Activated T-cell treated with anti-CD3 and anti-CD28 coated beads, Interleukin-2, amount 50 U/mL, for 4 hours (primary cell): ENCODE data around the gene ZNF714. TPM values are rescaled to one million over a fixed set of nuclear protein-coding genes. Genes with fewer than 3 reads are reported as not detected.

Source experiments
- ATAC-seq, 2 donors: fragments of 200-7000 bp; cut with Tn5 transposase; one replicate each; pipeline ENCODE4 v1.10.0; 2021
- DNase-seq: peaks from one replicate; pipeline ENCODE4 v3.0.0-alpha.2; 2020
- H3K27me3 Mint-ChIP-seq: one replicate; pipeline ENCODE4 v1.8.0; 2021; ENCODE audit warnings: low read depth, mixed read lengths
- H3K36me3 Mint-ChIP-seq: one replicate; pipeline ENCODE4 v1.8.0; 2022; ENCODE audit warnings: mixed read lengths; ENCODE audit not compliant: insufficient read depth
- H3K4me1 Mint-ChIP-seq: one replicate; pipeline ENCODE4 v1.8.0; 2021; ENCODE audit warnings: low read depth, mixed read lengths
- H3K4me3 Mint-ChIP-seq: one replicate; pipeline ENCODE4 v1.8.0; 2021; ENCODE audit warnings: mild to moderate bottlenecking, moderate library complexity, mixed read lengths
- H3K9me3 Mint-ChIP-seq: one replicate; pipeline ENCODE4 v1.8.0; 2021; ENCODE audit warnings: mixed read lengths
- total RNA-seq, 3 donors: library from RNA; stranded (reverse); gene quantifications; one replicate each; pipeline ENCODE4 v1.2.1, GENCODE V29; 2021

Gene ZNF714
- 10 to 100 TPM in 1 of 3 donors, 1 to 10 TPM in 2; 6.9 to 10.8 (median 8.3) TPM for total RNA-seq

GRCh38 chr19:21082011-21082975 is at the start of gene ZNF714:
ZNF714 (plus strand) TSS chr19:21082203; CDS start chr19:21098269, 16,066 bp downstream.
- Mint-ChIP-seq H3K27me3 (no peaks in the 10 kb centered on the region), H3K4me1 (peaks cover 18% of the 10 kb centered on the region), H3K4me3 (peak within 1 kb of the TSS; percentile 99), H3K36me3 (peaks cover 11% of the 10 kb centered on the region), H3K9me3 (no peaks in the 10 kb centered on the region)
- ATAC-seq (peak; percentile 99 to 100), DNase-seq (peak; percentile 64)

GRCh38 chr19:21045028-21045427 is 37.0 kb upstream of the ZNF714 start:
- H3K4me3 Mint-ChIP-seq, result no peak overlapping the region
- H3K4me1 Mint-ChIP-seq, result peaks cover 17% of the 10 kb centered on the region
- ATAC-seq (no peak), DNase-seq (no peak)
- H3K36me3 Mint-ChIP-seq, result peaks cover 65% of the 10 kb centered on the region
- H3K9me3 Mint-ChIP-seq, result peaks cover 47% of the 10 kb centered on the region
- no peaks in the 10 kb centered on the region for H3K27me3 Mint-ChIP-seq

GRCh38 chr19:21046489-21046888 is 35.5 kb upstream of the ZNF714 start:
- no peaks in the 10 kb centered on the region for H3K27me3 Mint-ChIP-seq
- no peak overlapping the region for H3K4me3 Mint-ChIP-seq
- no peak for DNase-seq
- H3K4me1 Mint-ChIP-seq, result peaks cover 17% of the 10 kb centered on the region
- peaks cover 47% of the 10 kb centered on the region for H3K9me3 Mint-ChIP-seq
- ATAC-seq, result no peak
- H3K36me3 Mint-ChIP-seq, result peaks cover 64% of the 10 kb centered on the region

GRCh38 chr19:21047716-21048115 is 34.3 kb upstream of the ZNF714 start:
- ATAC-seq (no peak), DNase-seq (no peak)
- H3K4me1 Mint-ChIP-seq, result peaks cover 16% of the 10 kb centered on the region
- H3K27me3 Mint-ChIP-seq, result no peaks in the 10 kb centered on the region
- H3K4me3 Mint-ChIP-seq, result no peak overlapping the region
- peaks cover 68% of the 10 kb centered on the region for H3K36me3 Mint-ChIP-seq
- H3K9me3 Mint-ChIP-seq, result peaks cover 53% of the 10 kb centered on the region

GRCh38 chr19:21052902-21053301 is 29.1 kb upstream of the ZNF714 start:
- H3K36me3 Mint-ChIP-seq, result peaks cover 58% of the 10 kb centered on the region
- no peak overlapping the region for H3K4me3 Mint-ChIP-seq
- H3K4me1 Mint-ChIP-seq, result no peaks in the 10 kb centered on the region
- peaks cover 25% of the 10 kb centered on the region for H3K9me3 Mint-ChIP-seq
- DNase-seq, result no peak
- no peak for ATAC-seq
- no peaks in the 10 kb centered on the region for H3K27me3 Mint-ChIP-seq

- no peaks in the 10 kb centered on the region for H3K4me1 Mint-ChIP-seq
- H3K4me3 Mint-ChIP-seq, result no peak overlapping the region
- H3K36me3 Mint-ChIP-seq, result peaks cover 24% of the 10 kb centered on the region
- DNase-seq, result no peak
- peaks cover 8% of the 10 kb centered on the region for H3K9me3 Mint-ChIP-seq
- ATAC-seq, result no peak
- H3K27me3 Mint-ChIP-seq, result no peaks in the 10 kb centered on the region
These were observed 16.7 kb upstream of the ZNF714 start for GRCh38 chr19:21065336-21065735.

GRCh38 chr19:21084343-21084742 is 2.3 kb downstream of the ZNF714 start:
- ATAC-seq (peak; percentile 49 to 53), DNase-seq (no peak)
- no peaks in the 10 kb centered on the region for H3K27me3 Mint-ChIP-seq
- H3K4me3 Mint-ChIP-seq, result no peak overlapping the region
- H3K36me3 Mint-ChIP-seq, result peaks cover 9% of the 10 kb centered on the region
- H3K4me1 Mint-ChIP-seq, result peaks cover 18% of the 10 kb centered on the region
- H3K9me3 Mint-ChIP-seq, result no peaks in the 10 kb centered on the region

GRCh38 chr19:21087871-21088270 is 5.9 kb downstream of the ZNF714 start:
- ATAC-seq (no peak), DNase-seq (no peak)
- Mint-ChIP-seq H3K4me1 (peaks cover 13% of the 10 kb centered on the region), H3K36me3 (peaks cover 10% of the 10 kb centered on the region), H3K27me3 (no peaks in the 10 kb centered on the region), H3K4me3 (no peak overlapping the region), H3K9me3 (no peaks in the 10 kb centered on the region)

GRCh38 chr19:21092109-21092508 is 10.1 kb downstream of the ZNF714 start:
- Mint-ChIP-seq H3K27me3 (no peaks in the 10 kb centered on the region), H3K4me1 (no peaks in the 10 kb centered on the region), H3K9me3 (no peaks in the 10 kb centered on the region), H3K36me3 (peaks cover 7% of the 10 kb centered on the region), H3K4me3 (no peak overlapping the region)
- DNase-seq, result no peak
- no peak for ATAC-seq

GRCh38 chr19:21094347-21095025 is 12.5 kb downstream of the ZNF714 start:
- no peaks in the 10 kb centered on the region for H3K27me3 Mint-ChIP-seq
- H3K36me3 Mint-ChIP-seq, result peaks cover 19% of the 10 kb centered on the region
- no peaks in the 10 kb centered on the region for H3K9me3 Mint-ChIP-seq
- DNase-seq, result no peak
- H3K4me3 Mint-ChIP-seq, result no peak overlapping the region
- ATAC-seq, result no peak
- H3K4me1 Mint-ChIP-seq, result no peaks in the 10 kb centered on the region

GRCh38 chr19:21098291-21098690 is 16.3 kb downstream of the ZNF714 start:
- Mint-ChIP-seq H3K4me1 (no peaks in the 10 kb centered on the region), H3K36me3 (peaks cover 19% of the 10 kb centered on the region), H3K27me3 (no peaks in the 10 kb centered on the region), H3K4me3 (no peak overlapping the region), H3K9me3 (no peaks in the 10 kb centered on the region)
- no peak for ATAC-seq
- no peak for DNase-seq

- Mint-ChIP-seq H3K36me3 (peaks cover 23% of the 10 kb centered on the region), H3K4me1 (no peaks in the 10 kb centered on the region), H3K9me3 (no peaks in the 10 kb centered on the region), H3K4me3 (no peak overlapping the region), H3K27me3 (no peaks in the 10 kb centered on the region)
- no peak for DNase-seq
- ATAC-seq, result no peak
These were observed 19.7 kb downstream of the ZNF714 start for GRCh38 chr19:21101521-21102242.

GRCh38 chr19:21109116-21109515 is 27.1 kb downstream of the ZNF714 start:
- H3K36me3 Mint-ChIP-seq, result peaks cover 43% of the 10 kb centered on the region
- DNase-seq (no peak), ATAC-seq (no peak)
- H3K27me3 Mint-ChIP-seq, result no peaks in the 10 kb centered on the region
- peaks cover 34% of the 10 kb centered on the region for H3K9me3 Mint-ChIP-seq
- H3K4me3 Mint-ChIP-seq, result no peak overlapping the region
- H3K4me1 Mint-ChIP-seq, result no peaks in the 10 kb centered on the region

- peaks cover 50% of the 10 kb centered on the region for H3K36me3 Mint-ChIP-seq
- DNase-seq, result no peak
- peaks cover 42% of the 10 kb centered on the region for H3K9me3 Mint-ChIP-seq
- H3K4me3 Mint-ChIP-seq, result no peak overlapping the region
- no peaks in the 10 kb centered on the region for H3K4me1 Mint-ChIP-seq
- H3K27me3 Mint-ChIP-seq, result no peaks in the 10 kb centered on the region
- no peak for ATAC-seq
These were observed 28.2 kb downstream of the ZNF714 start for GRCh38 chr19:21110183-21110582.
